ENCODE results near the gene SSBP2.

SSBP2 gene

DNA sequence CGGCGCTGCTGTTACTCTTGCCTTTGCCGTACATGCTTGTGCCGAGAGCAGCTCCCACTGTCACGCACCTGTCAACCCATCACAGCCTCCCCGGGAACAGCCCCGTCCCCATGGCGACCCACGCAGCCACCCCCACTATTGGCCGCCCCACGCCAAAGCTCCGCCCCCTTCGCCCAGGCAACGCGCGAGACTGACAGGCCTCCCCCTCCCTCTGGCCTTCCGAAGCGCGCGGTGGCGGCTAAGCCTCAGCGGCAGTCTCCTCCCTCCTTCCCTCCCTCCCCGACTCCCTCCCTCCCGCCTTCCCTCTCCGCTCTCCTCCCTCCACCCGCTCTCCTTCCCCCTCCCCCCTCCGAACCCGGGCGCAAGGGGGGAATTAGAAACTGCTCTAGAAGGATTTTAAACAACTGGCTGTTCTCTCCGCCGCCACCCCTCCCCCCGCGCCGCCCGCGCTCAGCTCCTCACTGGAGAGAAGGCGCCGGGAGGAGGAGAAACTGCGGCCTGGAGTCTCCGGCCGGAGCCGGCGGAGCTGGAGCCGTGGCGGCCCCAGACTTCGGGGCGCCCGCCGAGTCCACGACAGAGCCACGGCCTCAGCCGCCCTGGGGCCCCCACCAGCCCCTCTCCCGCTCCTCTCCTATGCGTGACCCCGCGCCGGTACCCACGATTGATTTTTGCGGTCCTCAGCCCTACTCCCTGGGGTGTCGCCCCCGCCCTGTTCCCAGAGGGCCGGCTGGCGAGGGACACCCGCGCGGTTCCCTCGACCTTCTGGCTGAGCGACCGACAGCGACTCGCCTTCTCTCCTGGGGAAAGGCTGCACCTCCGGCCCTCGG is at the start of gene SSBP2:
Gene SSBP2, minus strand, starts transcription at position 89 of the 827 bp plus-strand sequence. Its CDS starts 55 bp downstream, at position 34.
- DNase-seq = peak; percentile 99

GRCh38 chr5:81795666-81796065 is 44.8 kb upstream of the SSBP2 start:
- no peak for DNase-seq

DNA sequence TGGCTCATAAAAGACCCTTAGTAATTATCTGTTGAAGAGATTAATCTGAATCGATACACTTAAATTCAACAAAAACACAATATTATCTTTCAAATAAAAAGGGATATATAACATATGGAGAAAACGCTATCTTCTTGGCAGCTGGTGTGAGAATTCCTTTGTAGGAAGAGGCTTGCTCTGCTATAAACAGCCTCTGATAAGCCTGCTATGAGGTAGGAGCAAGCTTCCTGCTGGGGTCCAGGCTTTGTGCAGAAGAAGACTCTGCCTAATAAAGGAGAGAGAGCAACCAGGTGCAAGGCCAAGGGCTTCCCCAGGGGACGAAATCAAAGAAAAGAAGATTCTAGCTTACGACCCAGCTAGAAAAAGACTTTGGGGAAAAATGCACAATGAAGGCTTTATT is 43.3 kb upstream of the SSBP2 start:
- no peak for DNase-seq

DNA sequence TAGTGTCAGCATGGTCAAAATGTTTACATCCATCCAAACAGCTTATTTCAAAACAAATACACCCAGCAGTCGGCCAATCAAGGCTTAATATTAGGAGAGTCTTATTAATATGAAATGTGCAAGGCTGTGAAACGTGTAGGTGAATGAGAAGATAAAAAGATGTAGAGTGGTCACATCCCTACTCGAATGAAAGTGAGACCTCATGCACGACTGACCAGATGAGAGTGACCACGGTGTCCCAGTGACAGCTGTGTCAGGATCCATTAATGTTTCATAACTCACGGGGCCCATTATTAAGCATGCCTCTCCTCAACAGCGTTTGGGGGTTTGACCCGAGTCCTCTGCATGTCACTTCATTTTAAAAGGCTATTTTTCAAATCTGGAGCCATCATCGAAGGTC is 39.4 kb upstream of the SSBP2 start:
- no peak for DNase-seq

DNA sequence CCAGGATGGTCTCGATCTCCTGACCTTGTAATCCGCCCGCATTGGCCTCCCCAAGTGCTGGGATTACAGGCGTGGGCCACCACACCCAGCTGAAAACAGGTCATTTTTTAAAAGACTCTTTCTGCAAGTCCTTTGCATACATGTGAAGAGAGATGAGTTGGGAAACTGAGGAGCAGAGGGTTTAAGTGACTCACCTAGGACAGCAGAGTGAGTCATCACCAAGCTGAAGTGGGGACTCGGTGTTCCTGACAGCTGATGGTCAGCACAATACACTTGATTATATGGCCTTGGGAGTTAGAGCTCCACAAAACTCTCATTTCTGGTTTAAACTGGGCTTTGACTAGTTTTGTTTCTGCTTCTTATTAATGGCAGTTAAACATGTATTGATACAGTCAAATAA is 38.1 kb upstream of the SSBP2 start:
- DNase-seq = no peak

DNA sequence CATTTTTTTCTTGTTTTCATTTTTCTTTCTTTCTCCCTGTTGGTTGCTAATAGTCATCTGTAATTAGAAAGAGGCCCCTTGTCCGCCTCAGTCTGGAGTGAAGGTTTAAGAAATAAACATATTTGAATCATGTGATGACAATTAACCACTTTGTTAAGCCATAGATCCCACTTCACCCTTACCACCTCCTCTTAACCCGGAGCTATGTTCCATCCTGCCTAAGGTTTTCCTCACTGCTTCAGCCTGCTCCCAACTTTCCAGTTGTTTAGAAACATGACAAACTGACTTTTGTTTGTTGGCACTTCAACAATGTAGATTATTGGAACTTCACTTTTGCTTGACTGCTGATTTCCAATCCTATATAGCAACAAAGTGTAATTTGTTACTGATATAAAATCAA is 37.4 kb upstream of the SSBP2 start:
- DNase-seq = no peak

DNA sequence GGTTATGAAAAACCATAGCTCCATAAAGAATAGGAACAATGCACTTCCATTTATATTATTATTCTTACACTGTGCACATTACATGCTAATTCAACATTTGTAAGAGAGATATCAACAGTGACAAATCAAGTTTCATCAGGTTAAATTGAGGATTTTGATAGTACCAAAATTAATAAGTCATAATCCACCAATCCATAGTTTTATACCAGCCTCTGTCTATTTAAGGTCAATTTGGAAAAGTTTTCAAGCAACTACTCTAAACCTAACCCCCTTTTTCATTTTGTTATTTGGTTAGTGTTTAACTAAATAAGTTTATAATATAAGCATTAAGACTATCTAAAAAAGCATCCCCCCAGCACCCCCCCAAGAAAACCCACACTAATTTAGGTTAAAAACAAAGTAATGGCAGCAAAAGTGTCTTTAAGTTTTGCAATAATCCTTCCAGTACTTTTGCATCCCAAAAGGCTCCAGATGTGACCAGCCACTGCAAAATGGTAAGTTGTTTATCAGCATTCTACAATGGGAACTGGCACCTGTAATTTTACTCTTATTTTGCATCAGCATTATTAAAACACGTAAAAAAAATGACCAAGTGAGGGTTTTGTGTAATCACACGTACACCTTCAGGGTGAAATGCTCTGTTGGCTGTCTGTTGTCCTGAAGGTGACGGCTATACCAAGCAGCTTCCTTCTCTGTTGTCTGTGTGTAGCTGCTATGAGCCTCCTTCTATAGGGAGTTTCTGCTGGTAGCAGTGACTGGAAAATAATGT is 36.8 kb upstream of the SSBP2 start:
- DNase-seq = no peak

- no peak for DNase-seq
Observed at GRCh38 chr5:81786991-81787390, 36.1 kb upstream of the SSBP2 start.

- DNase-seq = no peak
Observed at GRCh38 chr5:81786496-81786895, 35.6 kb upstream of the SSBP2 start.

DNA sequence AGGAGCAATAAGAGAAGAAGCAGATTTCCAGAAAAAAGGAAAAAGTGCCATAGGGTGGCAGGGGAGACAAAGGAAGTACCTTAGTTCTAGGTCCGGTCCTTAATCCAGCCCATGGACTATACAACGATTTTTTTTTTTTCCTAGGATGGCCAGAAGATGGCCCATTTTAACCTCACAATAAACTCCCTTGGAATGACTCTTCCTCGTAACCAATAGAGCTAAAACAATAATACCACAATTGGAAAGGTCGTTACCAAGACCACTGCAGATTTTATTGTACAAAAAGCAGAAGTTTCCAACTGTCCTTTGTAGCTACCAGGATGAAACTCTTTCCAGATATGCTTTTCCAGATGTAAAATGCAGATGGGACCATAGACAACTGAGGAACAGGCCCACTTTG is 34.4 kb upstream of the SSBP2 start:
- no peak for DNase-seq

DNA sequence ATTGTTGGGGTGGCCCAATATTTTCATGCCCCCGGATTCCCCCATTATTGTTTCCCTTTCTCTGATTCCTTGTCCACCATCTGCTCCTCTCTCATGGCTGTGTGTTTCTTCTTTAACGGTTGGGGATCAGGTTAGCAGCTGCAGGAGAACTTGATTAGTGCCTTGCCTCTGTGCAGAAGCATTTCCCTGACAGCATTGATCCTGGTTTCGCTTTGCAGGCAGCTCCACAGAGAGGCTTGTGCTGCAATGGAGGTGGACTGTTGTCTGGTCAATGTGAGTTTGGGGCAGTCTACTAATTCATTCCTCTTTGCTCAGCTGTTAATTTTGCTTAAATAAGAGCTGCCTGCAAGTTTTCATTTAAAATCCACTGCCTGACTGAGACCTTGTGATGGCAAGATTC is 32.5 kb upstream of the SSBP2 start:
- no peak for DNase-seq

GRCh38 chr5:81782811-81783210 is 31.9 kb upstream of the SSBP2 start:
- DNase-seq = no peak

DNA sequence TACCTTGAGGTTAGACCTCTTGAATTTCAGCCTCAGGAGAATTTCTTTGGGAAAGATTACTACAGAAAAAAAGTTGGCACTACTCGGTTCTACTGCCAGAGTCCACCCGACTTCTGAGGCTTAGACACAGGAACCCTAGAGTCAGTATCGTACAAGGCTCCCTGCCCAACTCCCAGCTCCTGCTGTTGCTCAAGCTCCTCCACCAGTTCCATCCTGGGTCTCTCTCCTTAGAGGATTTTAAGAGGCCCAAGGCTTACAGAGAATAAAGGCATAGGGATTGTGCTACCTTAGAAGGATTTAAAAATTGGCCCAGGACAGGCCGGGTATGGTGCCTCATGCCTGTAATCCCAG is 29.0 kb upstream of the SSBP2 start:
- no peak for DNase-seq

DNA sequence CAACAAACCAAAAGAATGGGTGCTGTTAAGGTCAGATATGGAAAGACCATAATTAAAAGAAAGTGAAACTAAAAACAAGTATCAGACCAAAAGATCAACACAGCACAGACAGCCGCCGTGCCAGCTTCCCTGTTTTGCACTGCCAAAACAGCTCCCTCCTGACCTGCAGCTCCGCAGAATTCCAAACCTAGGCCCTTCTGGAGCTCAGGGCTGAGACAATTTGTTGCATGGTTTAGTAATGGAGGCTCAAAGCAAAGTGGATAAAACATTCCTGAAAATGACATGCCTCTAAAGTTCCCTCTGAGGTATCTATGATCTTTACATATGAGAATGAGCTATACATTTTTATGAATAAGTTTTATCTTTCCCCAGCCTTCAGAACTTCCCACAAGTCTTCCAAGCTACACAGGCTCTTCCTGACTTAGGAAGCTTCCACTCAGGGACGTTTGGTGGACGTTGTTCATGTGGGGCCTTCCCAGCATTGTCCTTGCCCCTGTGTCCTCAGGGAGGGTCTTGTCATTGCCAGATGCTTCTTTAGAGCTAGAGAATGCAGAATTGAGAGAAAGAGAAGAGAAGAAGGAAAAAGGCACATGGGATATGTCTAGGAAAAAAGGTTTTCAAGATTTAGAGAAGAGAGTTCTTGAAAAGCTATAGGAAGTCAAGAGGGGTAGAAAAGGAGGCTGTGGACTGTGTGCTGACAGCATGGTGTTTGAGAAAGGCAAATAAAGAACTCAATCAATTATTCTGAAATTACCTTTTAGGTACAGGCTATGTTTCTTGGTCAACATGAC is 28.4 kb upstream of the SSBP2 start:
- no peak for DNase-seq

- DNase-seq = no peak
Observed at GRCh38 chr5:81778642-81779041, 27.7 kb upstream of the SSBP2 start.

DNA sequence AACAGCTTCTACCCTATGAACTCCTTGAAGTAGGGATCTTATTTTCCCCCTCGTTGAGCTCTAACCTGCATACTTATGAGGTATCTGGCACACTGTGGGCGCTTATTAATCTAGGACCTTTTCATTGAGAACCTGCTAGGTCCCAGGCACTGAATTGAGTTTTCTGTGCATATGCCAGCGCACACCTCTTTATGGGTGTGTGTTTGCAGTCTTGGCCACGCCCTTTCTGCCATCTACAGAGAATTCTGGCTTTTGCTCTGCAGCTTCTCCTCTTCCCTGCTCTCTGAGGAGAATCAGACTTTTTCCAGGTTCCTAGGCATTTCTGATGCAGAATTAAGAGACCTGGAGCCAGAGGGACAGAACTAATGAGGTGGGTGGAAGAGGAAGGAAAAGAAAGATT is 25.4 kb upstream of the SSBP2 start:
- DNase-seq = no peak

GRCh38 chr5:81774374-81774773 is 23.5 kb upstream of the SSBP2 start:
- no peak for DNase-seq

- DNase-seq = no peak
Observed at GRCh38 chr5:81773574-81773973, 22.7 kb upstream of the SSBP2 start.

DNA sequence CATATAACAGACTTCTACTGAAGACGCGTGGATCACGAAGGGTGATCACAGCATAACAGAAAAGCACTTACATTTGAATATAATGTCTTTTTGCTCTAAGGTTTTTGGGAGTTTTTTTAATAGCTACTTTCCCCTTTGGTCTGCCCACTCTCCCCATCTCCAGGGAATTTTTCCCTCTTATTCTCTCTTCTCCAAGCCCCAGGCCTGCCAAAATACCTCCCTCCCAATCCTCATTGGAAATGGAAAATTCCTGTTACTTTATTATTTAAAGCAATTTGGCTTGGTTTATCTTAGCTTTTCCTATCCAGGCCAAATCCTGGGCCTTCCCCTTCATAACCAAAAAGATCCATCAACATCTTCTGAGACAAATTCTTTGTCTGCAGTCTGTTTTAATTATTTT is 22.3 kb upstream of the SSBP2 start:
- no peak for DNase-seq

DNA sequence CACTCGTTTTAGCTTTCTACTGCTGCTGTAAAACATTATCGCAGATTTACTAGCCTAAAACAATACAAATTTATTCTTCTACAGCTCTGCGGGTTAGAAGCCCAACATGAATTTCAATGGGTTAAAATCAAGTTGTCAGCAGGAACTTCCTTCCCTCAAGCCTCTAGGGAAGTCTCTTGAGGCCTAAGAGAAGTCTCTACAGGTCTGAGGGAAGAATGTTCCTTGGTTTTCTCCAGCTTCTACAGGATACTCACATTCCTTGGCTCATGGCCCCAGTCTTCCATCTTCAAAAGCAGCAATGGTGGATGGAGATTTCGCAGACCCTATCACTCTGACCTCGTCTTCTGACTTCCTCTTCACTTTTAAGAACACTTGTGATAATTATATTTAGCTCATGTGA is 21.6 kb upstream of the SSBP2 start:
- DNase-seq = no peak

- no peak for DNase-seq
Observed at GRCh38 chr5:81768935-81769452, 18.1 kb upstream of the SSBP2 start.

DNA sequence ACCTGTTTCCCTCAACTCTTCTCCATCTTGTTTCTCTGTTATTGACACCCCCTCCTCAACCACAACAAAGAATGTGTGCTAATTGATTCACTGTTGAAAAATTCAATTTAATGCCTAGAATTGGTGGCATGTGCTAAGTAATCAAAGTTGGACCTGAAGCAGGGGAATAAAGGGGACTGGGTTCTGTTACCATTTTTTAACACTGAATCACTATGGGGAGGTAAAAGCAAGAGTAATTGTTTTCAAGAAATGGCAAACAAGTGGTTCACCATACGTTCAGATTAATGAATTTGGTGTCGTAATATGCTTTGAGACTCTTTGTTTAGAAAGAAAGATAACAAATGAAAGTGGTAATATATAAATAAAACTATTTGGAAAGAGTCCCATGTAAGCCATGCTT is 17.0 kb upstream of the SSBP2 start:
- DNase-seq = no peak

- no peak for DNase-seq
Observed at GRCh38 chr5:81767097-81767496, 16.2 kb upstream of the SSBP2 start.

Data from GOT3 (cell line).